Globus pallidus (tissue), 1 donor: ENCODE measurements around the gene NPHP4.

Source experiments
- DNase-seq: peaks from one replicate; pipeline ENCODE4 v3.0.0-alpha.2; 2015; ENCODE audit warnings: low spot score

NPHP4 gene

GRCh38 chr1:5971471-5972197 is 20.6 kb downstream of the NPHP4 start:
- no peak for DNase-seq

GRCh38 chr1:5970610-5971273 is 21.5 kb downstream of the NPHP4 start:
- DNase-seq, result no peak

GRCh38 chr1:5969168-5969567 is 23.1 kb downstream of the NPHP4 start:
- DNase-seq, result no peak

GRCh38 chr1:5968161-5968736 is 24.0 kb downstream of the NPHP4 start:
- DNase-seq, result no peak

- DNase-seq, result no peak
These were observed 24.7 kb downstream of the NPHP4 start for GRCh38 chr1:5967351-5968160.

GRCh38 chr1:5966543-5967205 is 25.6 kb downstream of the NPHP4 start:
- no peak for DNase-seq

- DNase-seq, result no peak
These were observed 26.6 kb downstream of the NPHP4 start for GRCh38 chr1:5965586-5966131.

- no peak for DNase-seq
These were observed 29.7 kb downstream of the NPHP4 start for GRCh38 chr1:5962265-5963105.

GRCh38 chr1:5961601-5962000 is 30.6 kb downstream of the NPHP4 start:
- no peak for DNase-seq

- DNase-seq, result no peak
These were observed 31.9 kb downstream of the NPHP4 start for GRCh38 chr1:5960336-5960735.

GRCh38 chr1:5959667-5960230 is 32.5 kb downstream of the NPHP4 start:
- no peak for DNase-seq

- DNase-seq, result no peak
These were observed 33.1 kb downstream of the NPHP4 start for GRCh38 chr1:5959087-5959486.

- DNase-seq, result no peak
These were observed 36.0 kb downstream of the NPHP4 start for GRCh38 chr1:5956022-5956830.

- DNase-seq, result no peak
These were observed 36.7 kb downstream of the NPHP4 start for GRCh38 chr1:5955479-5955977.

- DNase-seq, result no peak
These were observed 37.3 kb downstream of the NPHP4 start for GRCh38 chr1:5954964-5955363.

- no peak for DNase-seq
These were observed 38.8 kb downstream of the NPHP4 start for GRCh38 chr1:5953386-5953785.

GRCh38 chr1:5951846-5952410 is 40.3 kb downstream of the NPHP4 start:
- DNase-seq, result no peak

GRCh38 chr1:5950994-5951785 is 41.0 kb downstream of the NPHP4 start:
- no peak for DNase-seq
